SH-SY5Y (cell line): Measurements from ENCODE around the gene NSD2.

ENCODE experiments used
- GATA2 ChIP-seq: IDR thresholded peaks from 2 replicates; pipeline ENCODE4 v1.6.1; 2011; ENCODE audit warnings: mild to moderate bottlenecking, low read depth, low read length
- GATA3 ChIP-seq: IDR thresholded peaks from 2 replicates; pipeline ENCODE4 v1.6.1; 2011; ENCODE audit warnings: low read depth, mild to moderate bottlenecking, low read length, moderate library complexity

- TF ChIP-seq GATA3: no peak
- TF ChIP-seq GATA2: no peak
These were observed 38.5 kb upstream of the NSD2 start for GRCh38 chr4:1832690-1833089.
